DMS79 (cell line): Measurements from ENCODE around the gene STAG1.
"Not testable (repeated sequence)": the region's sequence is repeated elsewhere in the genome, so short reads cannot be mapped to it uniquely, and the experiment has no call there.

Source experiments
- DNase-seq: peaks from one replicate; lab custom pipeline; 2025; lab: John Stamatoyannopoulos, UW

STAG1 gene

GRCh38 chr3:136645915-136646314, 106.3 kb downstream of the STAG1 start:
- DNase-seq: no peak

DNA sequence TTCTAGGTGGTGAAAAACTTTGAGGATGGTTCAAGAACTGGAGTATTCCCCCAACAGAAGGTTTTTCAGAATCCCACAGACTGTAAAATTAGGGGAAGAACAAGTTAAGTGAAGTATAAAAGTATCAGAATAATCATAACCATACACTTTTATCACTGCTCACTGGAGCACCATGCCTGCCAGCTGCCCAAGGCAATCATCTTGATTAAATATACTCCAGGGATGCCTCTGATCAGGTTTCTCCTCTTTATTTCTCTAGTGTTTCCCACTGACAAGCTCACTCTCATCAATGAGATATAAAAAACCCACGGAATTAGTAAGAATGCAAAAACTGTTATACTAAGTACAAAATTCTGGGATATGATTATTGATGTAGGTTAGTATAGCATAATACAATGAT, 108.0 kb downstream of the STAG1 start:
- no peak for DNase-seq

- not testable (repeated sequence) for DNase-seq
These were observed 108.8 kb downstream of the STAG1 start for GRCh38 chr3:136643380-136643779.

DNA sequence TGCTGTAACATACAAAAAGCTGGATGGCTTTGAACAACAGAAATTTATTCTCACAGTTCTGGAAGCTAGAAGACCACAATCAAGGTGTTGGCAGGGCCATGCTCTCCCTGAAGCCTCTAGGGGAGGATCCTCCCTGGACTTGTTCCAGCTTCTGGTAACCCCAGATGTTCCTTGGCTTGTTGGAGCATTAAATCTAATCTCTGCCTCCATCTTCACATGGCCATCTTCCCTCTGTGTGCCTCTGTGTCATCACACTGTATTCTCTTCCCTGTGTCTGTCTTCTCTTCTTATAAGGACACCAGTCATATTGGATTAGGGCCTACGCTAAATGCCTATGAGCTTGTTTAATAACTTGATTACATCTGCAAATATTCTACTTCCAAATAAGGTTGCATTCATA, 109.5 kb downstream of the STAG1 start:
- DNase-seq: no peak

- no peak for DNase-seq
These were observed 113.1 kb downstream of the STAG1 start for GRCh38 chr3:136639069-136639468.

- no peak for DNase-seq
These were observed 115.0 kb downstream of the STAG1 start for GRCh38 chr3:136637176-136637575.

- no peak for DNase-seq
These were observed 117.4 kb downstream of the STAG1 start for GRCh38 chr3:136634821-136635220.

- DNase-seq: no peak
These were observed 119.5 kb downstream of the STAG1 start for GRCh38 chr3:136632625-136633081.

DNA sequence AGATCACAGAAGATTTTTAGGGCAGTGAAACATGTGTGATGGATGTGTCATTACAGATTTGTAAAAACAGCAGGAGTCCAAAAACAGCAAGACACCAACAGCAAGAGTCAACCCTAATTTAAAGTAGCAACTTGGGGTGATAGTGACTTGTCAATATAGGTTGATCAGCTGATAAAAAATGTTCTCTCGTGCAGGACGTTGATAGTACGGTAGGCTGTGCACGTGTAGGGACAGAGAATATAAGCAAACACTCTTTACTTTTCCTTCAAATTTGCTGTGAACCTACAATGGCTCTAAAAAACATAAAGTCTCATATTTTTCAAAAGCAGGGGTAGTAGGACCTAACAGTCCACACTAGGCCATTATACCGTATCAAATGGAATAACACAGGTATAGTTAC, 120.8 kb downstream of the STAG1 start:
- DNase-seq: no peak

- no peak for DNase-seq
These were observed 121.3 kb downstream of the STAG1 start for GRCh38 chr3:136630915-136631314.

- no peak for DNase-seq
These were observed 125.7 kb downstream of the STAG1 start for GRCh38 chr3:136626493-136626892.

DNA sequence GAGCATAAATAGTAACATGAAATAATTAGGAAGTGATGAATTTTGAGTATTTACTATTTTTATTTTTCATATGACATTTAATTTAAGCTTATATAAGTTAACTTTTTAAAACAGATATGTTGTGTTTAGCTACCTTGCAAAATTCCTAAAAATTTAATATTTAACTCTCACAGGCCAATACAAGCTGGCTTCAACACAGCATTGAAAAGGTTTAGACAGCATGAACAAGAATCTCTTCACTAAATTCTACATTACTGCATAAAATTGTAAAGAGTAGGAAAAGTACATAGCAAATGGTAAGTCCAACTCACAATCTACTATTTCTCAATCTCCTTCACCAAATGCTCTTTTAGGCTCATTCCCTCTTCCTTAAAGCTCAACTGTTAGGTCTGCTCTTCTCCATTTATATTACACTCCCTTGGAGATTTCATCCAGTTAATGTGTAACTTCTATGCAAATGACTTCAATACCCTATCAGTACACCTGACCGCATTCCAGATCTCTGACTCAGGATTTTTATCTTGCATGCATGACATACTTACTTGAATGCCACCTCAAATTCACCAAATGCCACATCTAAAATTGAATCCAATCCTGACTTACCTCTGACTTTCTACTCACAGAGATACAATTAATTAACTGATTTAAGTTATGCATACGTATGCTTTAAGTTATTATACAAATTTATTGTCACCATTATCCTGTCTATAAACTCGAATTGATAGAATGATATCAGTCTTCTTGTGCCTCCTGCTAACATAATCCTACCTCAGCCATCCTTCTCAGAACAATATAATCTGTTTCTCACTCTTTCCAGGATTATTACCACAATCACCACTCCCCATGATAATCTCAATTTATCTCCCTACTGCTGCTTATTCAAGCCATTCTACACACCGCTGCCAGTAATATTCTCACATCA, 127.0 kb downstream of the STAG1 start:
- no peak for DNase-seq

GRCh38 chr3:136624371-136624770, 127.8 kb downstream of the STAG1 start:
- DNase-seq: no peak

DNA sequence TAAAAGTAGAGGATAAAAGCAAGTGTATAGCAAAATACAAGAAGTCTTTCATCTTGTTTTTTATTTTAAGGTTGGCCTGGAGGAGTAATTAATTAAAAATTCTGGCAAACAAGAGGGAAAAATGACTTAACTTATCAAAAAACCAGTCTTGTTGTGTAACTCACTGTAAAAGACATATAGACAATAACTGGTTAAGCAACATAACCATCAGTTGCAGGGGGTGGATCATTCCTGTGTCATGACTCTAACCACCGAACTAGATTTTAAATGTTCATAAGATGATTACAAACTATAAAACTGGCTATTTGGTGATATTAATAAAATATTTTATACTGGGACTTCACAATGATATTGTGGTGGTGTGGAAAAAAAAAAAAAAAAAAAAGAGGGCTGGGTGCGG, 130.6 kb downstream of the STAG1 start:
- DNase-seq: no peak

- no peak for DNase-seq
These were observed 131.7 kb downstream of the STAG1 start for GRCh38 chr3:136620436-136620835.

GRCh38 chr3:136617969-136618525, 134.1 kb downstream of the STAG1 start:
- not testable (repeated sequence) for DNase-seq

DNA sequence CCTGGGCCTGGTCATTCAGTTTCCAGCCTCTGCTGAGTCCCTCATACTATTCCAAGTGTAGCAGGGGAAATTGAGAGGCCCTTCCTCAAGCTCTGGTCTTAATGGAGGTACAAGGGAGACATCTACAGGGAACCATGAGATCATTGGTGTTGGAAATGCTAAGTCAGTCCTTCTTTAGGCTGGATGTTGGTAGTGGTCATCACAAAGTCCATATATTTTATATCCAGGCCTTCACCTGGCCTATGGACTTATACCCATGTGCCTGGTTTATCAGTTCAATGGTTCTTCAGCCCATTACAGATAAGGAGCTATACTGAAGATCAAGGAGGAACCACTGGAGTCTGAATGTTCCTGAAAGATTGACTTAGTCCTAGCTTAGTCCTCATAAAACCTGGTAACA, 135.0 kb downstream of the STAG1 start:
- no peak for DNase-seq

- DNase-seq: no peak
These were observed 139.7 kb downstream of the STAG1 start for GRCh38 chr3:136612512-136612911.

GRCh38 chr3:136606990-136607389, 145.2 kb downstream of the STAG1 start:
- DNase-seq: no peak

DNA sequence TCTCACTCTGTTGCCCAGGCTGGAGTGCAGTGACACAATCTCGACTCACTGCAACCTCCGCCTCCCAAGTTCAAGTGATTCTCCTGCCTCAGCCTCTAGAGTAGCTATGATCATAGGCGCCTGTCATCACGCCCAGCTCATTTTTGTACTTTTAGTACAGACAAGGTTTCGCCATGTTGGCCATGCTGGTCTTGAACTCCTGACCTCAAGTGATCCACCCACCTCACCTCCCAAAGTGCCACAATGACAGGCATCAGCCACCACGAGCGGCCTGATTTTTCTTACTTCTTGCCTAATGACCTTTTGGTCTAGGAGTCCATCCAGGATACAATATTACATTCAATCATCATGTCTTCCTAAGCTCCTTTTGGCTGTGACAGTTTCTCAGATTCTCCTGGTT, 146.0 kb downstream of the STAG1 start:
- not testable (repeated sequence) for DNase-seq

GRCh38 chr3:136604961-136605360, 147.2 kb downstream of the STAG1 start:
- DNase-seq: no peak

DNA sequence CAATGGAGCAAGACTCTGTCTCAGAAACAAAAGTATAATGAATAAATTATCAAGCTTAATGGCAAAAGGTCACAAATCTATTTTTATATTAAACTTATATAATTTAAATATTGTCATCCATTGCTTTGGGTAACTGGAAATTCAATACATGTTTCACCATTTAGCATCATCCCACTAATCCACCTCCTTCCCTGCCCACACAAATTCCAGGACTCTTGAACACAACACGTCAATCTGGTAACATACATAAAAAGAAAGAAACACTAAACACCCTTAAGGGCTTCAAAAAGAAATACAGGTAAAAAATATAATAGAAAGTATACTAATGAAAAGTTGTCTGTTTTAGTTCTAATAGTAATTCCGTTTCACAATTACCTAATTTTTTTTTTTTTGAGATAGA, 149.4 kb downstream of the STAG1 start:
- no peak for DNase-seq

GRCh38 chr3:136595913-136596697, 156.1 kb downstream of the STAG1 start:
- no peak for DNase-seq
